T-helper 22 cell (primary cell): Measurements from ENCODE around the gene GTF2H4.

Source experiments
- DNase-seq: peaks from one replicate; pipeline ENCODE4 v3.0.0-alpha.2; 2020; ENCODE audit warnings: low read depth

GTF2H4 gene

DNA sequence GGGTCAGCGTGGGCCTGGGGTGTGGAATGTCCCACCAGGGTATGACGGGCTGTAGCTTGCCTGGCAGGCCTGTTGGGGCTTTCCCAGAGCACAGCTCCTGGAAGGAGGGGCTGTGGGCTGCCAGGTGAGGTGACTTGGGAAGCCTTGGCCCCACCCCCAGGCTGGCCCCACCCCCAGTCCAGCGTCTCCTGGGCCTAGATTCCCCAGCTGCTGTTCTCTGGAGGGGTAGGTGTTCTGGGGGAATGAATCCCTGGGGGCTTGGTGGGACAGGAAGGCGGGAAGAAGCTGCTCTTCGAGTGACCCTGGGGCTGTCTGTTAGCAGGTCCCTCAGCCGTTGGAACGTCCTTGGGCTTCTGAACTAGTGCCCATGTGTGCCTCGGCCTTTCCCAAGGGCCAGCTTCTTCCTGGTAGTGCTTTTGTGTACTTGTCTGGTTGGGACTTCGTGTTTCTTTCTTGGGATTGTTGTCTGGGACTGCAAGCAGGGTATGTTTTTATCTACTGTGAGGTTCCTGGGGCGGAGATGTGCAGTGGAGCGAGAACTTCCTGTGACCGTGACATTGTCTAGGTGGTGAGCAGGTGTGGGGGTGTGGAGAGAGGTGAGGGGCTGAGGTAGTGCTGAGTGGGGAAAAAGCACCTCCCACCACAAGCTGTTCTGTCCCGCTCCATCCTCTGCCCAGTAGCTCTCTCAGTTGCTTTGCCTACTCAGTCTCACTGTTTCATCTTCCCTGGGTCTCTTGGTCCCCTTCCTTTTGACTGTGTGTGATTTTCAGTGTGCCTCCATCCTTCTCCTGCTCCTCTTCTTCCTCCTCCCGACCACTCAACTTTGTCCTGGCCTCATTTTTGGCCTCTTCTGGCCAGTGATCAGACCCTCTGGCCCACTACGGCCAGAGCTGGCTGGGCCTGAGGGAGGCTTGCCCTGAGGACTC is 25.0 kb upstream of the GTF2H4 start:
- DNase-seq, result no peak

DNA sequence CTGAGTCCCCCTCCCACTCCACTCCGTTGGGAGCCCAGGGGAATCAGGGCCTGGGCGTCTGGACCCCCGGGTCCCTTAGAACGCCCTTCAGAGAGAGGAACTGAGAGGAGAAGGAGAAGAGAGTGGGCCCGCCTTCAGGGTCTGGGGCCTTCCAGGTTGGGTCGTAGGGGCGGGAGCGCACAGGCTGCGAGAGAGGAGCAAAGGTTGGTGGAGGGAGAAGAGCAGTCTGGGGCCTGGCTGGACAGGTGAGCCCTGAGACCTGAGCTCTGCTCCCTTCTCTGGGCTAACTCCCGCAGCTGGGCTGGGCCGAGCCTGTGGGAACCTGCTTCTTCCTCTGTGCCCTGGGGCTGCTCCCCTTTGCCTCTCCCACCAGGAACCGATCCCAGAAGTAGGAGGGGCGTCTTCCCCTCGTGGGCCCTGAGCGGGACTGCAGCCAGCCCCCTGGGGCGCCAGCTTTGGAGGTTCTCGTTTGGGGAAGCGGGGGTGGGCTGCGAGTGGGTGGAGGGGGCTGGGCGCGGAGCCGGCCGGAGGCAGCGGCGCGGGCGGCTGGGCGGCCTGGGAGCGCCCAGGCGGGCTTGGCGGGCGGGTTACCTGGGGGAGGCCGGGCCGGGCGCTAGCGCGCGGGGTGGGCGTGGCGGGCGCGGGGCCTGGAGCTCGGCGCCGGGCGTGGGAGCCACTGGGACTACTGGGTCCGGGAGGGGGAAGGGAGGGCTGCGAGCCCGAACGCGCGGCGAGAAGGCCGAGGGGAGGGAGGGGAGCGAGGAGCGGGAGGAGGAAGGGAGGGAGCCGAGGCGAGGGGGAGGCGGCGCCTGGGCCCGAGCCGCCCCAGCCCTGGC is 24.1 kb upstream of the GTF2H4 start, which contains the start of gene DDR1:
DDR1 (plus strand) TSS at position 835 of the 836 bp plus-strand sequence. CDS start 4,211 bp downstream, outside the sequence.
- DNase-seq, result peak; percentile 26

DNA sequence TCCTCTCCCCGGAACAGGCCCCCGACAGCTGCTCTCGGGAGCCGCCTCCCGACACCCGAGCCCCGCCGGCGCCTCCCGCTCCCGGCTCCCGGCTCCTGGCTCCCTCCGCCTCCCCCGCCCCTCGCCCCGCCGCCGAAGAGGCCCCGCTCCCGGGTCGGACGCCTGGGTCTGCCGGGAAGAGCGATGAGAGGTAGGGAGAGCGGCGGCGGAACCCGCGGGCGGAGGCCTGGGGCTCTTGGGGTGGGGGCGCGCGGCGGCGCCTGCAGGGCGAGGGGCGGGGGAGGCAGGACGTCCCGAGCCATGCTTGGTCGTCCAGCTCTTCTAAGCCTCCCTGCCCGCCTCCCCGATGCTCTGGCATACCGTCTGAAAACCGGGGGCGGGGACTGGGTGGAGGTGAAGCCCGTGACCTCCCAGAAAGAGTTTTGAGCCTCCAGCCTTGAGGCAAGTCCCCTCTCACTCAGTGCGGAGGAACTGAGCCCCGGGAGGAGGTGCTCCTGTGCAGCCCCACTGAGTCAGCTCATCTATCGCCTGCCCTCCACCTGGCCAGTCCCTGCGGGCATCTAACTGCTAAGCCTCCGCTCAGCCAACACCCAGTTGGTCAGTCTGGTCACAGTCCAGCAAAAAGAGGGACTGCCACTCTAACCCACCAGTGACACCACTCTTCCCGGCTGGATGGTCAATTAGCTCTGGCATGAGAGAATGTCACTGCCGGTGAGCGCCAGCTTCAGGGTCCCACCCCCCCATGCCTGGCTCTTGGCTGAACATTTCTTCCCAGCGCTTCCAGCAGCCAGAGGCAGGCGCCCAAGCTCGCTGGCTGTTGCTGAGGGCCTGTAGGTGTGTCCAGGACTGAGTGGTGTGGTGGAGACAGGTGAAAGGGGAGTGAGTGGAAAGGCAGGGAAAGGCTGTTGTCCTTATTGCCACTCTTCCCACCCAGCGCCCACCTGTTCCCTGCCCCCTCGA is 23.2 kb upstream of the GTF2H4 start:
- no peak for DNase-seq

DNA sequence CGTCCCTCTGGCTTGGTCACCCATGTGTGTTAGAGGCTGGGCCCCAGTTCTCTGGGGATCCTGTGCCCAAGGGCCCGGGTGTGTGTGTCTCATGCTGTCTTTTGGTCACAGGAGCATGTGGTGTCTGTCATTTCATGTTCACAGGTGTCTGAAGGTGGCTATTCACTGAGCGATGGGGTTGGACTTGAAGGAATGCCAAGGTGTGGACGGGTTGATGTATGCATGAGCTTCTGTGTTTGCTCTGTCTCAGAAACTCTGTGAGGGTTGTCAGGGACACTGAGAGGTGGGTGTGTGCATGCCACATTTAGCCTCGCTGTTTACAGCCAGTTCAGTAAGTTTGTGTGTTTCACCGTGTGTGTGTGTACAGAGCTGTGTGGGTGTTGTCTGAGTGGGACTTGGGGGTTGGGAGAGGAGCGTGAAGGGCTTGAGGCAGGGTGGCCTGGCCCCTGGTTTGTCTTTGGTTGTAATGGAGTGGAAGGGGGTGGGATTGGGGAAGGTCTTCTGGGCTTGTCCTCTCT is 22.5 kb upstream of the GTF2H4 start:
- no peak for DNase-seq

DNA sequence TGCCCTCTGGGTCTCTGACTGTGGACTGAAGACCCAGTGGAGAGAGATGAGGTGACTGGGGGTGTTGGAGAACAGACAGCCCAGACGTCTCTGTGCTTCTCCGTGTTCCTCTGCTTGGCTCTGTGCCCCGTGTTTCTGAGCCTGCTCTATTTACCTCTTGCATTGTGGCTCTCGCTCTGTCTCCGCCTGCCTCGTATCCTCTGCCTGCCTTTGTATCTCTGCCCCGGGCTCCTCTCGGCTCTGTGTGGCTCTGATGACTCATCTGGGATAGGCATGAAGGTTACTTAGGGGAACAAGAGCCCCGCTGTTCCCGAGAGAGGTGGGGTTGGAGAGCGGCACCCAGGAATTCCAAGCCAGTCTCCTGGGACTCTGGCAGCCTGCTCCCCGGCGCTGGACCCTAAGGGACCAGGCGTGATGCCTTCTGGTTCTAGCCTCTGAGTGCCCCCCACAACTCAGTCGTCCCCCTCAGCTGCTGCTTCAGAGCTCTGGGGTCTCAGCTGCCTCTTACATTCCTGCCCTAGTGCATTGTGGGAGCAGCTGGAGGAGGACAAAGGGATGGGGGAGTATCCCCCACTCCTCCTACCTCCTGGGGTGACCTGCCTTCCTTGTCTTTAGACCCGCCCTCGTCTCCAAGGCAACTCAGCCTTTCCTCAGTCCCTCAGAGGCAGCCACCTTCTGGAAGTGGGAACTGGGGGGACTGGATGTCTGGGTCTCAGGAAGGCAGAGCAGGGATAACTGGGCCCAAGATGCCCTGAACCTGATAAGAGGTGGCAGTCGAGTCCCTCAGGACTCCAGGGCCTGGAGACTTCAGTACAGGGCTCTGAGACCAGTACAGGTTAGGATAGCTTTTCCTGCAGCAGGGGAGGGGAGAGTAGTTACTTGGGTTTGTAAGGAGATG is 21.8 kb upstream of the GTF2H4 start:
- DNase-seq, result no peak

DNA sequence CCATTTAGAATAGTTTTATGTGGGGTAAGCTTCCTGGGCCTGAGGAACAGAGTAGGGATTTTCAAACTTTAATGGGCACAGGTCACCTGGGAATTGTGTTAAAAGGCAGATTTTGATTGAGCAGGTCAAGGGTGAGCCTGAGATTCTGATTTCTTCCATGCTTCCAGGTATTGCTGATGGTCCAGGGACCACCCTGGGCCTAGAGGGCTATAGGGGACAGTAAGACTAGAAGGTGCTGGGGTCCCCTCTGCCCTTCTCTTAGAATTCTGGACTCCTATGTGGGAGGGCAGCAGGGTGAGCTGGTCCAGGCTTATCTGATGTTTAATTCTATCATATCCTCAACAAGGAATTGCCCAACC is 21.1 kb upstream of the GTF2H4 start:
- DNase-seq, result no peak

DNA sequence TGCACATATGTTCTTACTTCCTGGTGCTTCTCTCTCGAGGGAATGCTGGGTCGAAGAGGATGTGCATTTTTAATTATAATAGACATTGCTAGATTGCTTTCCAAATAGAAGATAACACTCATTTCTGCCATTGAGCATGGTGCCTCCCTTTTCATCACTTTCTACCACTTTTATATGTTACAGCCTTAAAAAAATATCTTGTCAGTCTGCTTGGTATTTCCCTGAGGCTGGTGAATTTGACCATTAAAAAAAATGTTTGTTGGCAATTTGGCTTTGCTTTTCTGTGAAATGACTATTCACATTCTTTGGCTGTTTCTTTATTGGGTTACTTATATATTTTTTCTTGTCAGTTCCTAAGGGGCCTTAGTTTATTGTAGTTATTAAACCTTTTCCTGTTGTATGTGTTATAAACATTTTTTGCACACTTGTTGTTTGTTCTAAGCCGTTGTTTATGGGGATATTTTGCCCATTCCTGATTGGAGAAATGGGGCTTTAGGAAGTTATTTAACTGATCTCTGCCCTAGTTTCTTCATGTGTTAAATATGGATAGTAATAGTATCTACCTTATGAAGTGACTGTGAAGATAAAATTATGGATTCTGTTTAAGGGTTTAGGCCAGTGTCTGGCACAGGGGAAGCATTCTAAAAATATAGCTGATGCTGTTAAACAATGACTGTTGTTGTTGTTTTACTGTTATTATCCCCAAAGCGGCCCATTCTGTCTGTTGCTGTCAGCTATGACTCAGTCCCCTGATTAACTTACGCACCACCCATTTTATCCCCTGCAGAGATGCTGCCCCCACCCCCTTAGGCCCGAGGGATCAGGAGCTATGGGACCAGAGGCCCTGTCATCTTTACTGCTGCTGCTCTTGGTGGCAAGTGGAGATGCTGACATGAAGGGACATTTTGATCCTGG is 19.8 kb upstream of the GTF2H4 start:
- no peak for DNase-seq

DNA sequence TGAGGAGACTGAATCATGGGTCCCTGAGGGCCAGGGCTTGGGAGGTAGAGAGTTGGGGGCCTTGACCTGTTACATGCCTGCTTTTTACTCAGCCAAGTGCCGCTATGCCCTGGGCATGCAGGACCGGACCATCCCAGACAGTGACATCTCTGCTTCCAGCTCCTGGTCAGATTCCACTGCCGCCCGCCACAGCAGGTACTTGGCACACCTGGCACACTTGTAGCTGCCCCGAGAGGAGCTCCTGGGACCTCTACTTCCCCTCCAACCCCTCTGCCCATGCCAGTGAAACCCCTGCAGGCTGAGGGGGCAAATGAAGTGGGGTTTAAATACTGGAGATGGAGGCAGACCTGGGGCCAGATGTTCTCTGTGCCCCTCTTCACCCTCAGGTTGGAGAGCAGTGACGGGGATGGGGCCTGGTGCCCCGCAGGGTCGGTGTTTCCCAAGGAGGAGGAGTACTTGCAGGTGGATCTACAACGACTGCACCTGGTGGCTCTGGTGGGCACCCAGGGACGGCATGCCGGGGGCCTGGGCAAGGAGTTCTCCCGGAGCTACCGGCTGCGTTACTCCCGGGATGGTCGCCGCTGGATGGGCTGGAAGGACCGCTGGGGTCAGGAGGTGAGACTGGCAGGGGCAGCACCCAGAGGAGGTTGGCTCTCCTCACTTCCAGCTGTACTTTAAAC is 19.1 kb upstream of the GTF2H4 start:
- no peak for DNase-seq

DNA sequence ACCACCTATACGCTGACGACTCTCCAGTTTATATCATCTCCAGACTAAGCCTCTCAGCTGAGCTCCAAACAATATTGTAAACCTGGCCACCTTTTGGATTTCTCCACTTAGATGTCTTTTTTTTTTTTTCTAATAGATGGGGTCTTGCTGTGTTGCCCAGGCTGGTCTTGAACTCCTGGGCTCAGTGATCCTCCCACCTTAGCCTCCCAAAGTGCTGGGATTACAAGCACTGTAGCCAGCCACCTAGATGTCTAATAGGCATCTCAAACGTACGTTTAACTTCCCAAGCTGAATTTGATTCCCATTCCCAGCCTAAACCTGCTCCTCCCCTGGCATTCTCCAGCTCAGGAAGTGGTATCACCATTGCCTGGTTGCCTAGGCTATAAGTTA is 18.5 kb upstream of the GTF2H4 start:
- DNase-seq, result no peak

DNA sequence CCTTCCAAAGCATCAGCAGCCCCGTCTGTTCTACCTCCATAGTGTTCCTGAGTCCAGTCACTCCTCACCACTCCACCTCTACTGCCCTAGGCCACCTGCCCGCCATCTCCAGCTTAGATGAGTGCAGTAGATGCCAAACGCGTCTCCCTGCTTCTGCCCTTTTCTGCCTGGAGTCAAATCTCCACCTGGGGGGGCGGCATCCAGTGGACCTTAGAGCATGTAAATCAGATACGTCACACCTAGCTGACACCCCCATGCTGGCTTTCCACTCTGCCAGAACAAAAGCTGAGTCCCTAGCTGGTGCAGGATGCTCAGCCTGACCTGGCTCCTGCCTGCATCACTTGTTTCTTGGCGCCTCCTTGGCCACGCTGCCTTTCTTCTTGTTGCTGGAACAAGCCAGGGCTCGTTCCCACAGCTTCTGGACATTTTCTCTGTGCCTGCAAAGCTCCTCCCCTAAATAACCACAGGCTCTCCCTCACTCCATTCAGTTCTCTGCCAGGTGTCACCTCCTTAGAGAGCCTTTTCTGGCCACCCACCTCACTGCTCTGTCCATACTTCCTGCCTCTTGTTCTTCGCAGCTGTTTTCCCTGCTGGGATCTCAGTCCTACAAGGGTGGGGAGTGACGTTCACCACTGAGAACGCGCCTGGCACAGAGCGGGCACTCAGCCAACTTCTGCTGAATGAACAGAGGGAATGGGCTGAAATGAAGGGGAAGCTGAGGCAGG is 17.9 kb upstream of the GTF2H4 start:
- DNase-seq, result no peak

DNA sequence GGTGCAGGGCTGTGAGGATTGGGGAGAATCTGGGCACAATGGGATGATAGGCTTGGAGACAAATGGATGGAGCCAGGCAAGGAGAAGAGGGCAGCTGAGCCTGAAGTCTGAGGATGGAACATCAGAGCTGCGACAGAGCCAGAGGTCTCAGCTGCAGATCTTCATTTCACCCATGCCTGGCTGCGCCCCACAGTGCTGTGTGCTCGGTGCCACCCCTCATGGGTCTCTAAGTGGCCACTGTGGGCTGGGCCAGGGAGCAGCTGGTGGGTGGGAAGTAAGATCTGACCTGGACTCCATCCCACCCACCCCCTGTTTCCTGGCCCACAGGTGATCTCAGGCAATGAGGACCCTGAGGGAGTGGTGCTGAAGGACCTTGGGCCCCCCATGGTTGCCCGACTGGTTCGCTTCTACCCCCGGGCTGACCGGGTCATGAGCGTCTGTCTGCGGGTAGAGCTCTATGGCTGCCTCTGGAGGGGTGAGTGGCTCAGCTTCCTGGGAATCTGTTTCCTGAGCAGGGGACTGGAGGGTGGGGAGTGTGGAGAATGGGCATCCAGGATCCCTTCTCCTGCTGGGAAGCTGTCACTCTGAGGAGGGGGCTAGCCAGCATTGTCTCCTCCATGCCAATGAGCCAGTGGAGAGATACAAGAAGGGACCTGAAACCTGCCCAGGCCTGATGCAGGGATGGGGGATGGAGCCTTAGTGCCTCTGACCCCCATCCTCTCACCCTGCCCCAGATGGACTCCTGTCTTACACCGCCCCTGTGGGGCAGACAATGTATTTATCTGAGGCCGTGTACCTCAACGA is 17.2 kb upstream of the GTF2H4 start:
- no peak for DNase-seq

DNA sequence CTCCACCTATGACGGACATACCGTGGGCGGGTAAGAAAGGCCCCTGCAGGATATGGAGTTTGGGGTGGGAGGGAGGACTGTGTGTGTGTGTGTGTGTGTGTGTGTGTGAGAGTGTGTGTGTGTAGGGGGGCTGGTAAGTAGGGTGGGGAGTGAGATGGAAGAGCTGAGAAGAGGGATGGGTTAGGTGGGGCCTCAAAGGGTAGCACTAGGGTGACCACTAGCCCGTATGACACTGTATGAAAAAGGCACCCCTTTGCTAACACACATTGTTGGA is 16.6 kb upstream of the GTF2H4 start:
- DNase-seq, result no peak

DNA sequence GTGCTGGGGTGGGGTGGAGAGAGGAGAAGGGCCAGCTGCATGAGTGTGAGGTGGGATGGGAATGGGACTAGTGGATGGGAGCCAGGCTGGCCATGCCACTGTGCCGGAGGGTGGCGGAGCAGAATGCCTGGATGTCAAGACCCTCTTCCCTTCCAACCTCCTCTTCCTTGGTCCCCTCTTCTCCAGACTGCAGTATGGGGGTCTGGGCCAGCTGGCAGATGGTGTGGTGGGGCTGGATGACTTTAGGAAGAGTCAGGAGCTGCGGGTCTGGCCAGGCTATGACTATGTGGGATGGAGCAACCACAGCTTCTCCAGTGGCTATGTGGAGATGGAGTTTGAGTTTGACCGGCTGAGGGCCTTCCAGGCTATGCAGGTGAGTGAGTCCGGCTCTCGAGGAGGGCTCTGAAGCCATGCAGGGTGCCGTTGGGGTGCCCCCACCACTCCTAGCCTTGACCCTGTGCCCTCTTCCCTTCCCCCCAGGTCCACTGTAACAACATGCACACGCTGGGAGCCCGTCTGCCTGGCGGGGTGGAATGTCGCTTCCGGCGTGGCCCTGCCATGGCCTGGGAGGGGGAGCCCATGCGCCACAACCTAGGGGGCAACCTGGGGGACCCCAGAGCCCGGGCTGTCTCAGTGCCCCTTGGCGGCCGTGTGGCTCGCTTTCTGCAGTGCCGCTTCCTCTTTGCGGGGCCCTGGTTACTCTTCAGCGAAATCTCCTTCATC is 16.0 kb upstream of the GTF2H4 start:
- DNase-seq, result no peak

DNA sequence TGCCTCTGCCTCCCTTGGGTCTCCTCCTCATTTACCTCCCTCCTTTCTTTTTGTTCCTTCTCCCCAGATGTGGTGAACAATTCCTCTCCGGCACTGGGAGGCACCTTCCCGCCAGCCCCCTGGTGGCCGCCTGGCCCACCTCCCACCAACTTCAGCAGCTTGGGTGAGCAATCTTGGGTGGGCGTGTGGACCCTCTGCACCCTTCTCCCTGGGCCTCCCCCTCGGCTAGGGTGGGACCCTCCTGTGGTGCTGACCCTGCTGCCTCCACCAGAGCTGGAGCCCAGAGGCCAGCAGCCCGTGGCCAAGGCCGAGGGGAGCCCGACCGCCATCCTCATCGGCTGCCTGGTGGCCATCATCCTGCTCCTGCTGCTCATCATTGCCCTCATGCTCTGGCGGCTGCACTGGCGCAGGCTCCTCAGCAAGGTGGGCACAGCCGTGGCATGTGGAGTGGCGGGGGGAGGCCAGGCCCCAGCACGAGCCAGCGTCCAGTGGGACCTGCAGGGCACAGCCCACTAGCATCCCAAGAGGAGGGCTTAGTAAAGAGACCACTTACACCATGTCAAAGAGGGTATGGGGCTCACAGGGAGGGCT is 14.9 kb upstream of the GTF2H4 start:
- no peak for DNase-seq

DNA sequence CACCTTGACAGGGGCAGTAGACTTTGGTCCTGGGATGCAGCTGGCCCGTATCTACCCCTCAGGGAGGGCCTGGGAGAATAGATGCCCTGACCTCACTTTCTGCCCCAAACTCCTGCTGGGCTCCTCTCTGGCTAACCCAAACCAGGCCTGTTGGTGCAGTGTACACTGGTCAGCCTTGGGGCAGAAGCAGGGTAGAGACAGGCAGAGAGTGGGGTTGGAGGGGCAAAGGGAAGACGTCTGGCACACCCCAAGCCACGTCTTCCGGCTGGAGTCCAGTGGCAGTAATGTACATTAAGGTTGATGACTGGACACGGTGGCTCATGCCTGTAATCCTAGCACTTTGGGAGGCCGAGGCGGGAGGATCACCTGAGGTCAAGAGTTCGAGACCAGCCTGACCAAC is 14.3 kb upstream of the GTF2H4 start:
- DNase-seq, result no peak

DNA sequence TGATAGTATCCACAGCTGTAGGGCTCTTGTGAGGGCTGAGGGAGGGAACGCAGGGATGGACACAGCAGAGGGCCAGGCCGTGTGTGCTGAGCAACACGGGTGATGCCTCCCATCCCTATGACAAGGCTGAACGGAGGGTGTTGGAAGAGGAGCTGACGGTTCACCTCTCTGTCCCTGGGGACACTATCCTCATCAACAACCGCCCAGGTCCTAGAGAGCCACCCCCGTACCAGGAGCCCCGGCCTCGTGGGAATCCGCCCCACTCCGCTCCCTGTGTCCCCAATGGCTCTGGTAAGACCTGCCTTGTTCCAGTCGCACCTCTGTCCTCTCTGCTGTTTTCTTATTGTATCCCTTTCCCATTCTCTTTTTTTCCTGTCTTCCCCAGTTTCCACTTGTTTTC is 13.6 kb upstream of the GTF2H4 start:
- DNase-seq, result no peak

DNA sequence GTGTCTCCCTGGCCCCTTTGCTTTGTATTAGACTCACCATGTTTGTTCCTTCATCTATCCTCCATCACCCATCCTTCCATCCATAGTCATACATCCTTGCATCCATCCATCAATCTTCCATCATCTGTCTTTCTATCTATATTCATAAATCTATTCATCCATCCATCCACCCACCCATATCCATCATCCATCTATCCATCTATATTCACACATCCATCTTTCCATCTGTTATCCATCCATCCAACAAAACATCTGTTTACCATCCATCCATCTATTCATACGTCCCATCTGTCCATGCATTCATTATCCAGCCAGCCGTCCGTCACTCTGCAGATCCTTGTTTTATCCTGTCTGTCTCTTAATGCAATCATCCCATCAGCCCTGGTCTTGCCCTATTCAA is 13.1 kb upstream of the GTF2H4 start:
- no peak for DNase-seq
